A673 (cell line): Measurements from ENCODE around the gene ADCY4.

ENCODE experiments used
- CTCF ChIP-seq: fragments of 300-800, 200-600 bp; sonication (generic); conservative IDR thresholded peaks from 2 replicates; pipeline ENCODE4 v1.5.1; 2017; ENCODE audit warnings: low read depth, mild to moderate bottlenecking, antibody characterized with exemption, low read length, moderate library complexity, mixed read lengths
- EZH2 ChIP-seq: fragments of 200-600 bp; sonication (generic); IDR thresholded peaks from 2 replicates; pipeline ENCODE4 v1.6.1; 2017; ENCODE audit warnings: borderline replicate concordance, low read depth, mild to moderate bottlenecking, mixed read lengths, antibody characterized with exemption, low read length; ENCODE audit not compliant: poor library complexity, severe bottlenecking

- no peak for TF ChIP-seq EZH2
- no peak for TF ChIP-seq CTCF
These were observed 27.7 kb downstream of the ADCY4 start for GRCh38 chr14:24307156-24307574.
